Amygdala (tissue), 56 donors: Measurements from ENCODE around the gene SLAMF6.
"Not testable (repeated sequence)": the region's sequence is repeated elsewhere in the genome, so short reads cannot be mapped to it uniquely, and the experiment has no call there.

ENCODE experiments used
- DNase-seq, 56 donors: peaks; one replicate each; lab custom pipeline; 2025; lab: John Stamatoyannopoulos, UW

The SLAMF6 gene

GRCh38 chr1:160479091-160479490 is 44.0 kb downstream of the SLAMF6 start:
- DNase-seq: not testable (repeated sequence)

GRCh38 chr1:160474392-160475242 is 48.4 kb downstream of the SLAMF6 start:
- no peak for DNase-seq

- DNase-seq: no peak
These were observed 50.9 kb downstream of the SLAMF6 start for GRCh38 chr1:160472112-160472511.

GRCh38 chr1:160471253-160471652 is 51.8 kb downstream of the SLAMF6 start:
- no peak for DNase-seq

GRCh38 chr1:160467576-160467975 is 55.5 kb downstream of the SLAMF6 start:
- no peak for DNase-seq

GRCh38 chr1:160466961-160467360 is 56.1 kb downstream of the SLAMF6 start:
- no peak for DNase-seq

- DNase-seq: no peak
These were observed 57.9 kb downstream of the SLAMF6 start for GRCh38 chr1:160465123-160465522.

- no peak for DNase-seq
These were observed 62.3 kb downstream of the SLAMF6 start for GRCh38 chr1:160460683-160461287.

GRCh38 chr1:160460214-160460642 is 62.8 kb downstream of the SLAMF6 start:
- DNase-seq: no peak

- DNase-seq: no peak
These were observed 63.4 kb downstream of the SLAMF6 start for GRCh38 chr1:160459687-160460086.

GRCh38 chr1:160459056-160459455 is 64.0 kb downstream of the SLAMF6 start:
- no peak for DNase-seq

- no peak for DNase-seq
These were observed 67.9 kb downstream of the SLAMF6 start for GRCh38 chr1:160455153-160455517.

GRCh38 chr1:160454371-160455152 is 68.5 kb downstream of the SLAMF6 start:
- no peak for DNase-seq

- no peak for DNase-seq
These were observed 69.6 kb downstream of the SLAMF6 start for GRCh38 chr1:160453443-160453842.

- no peak for DNase-seq
These were observed 71.2 kb downstream of the SLAMF6 start for GRCh38 chr1:160451859-160452232.

GRCh38 chr1:160451119-160451858 is 71.8 kb downstream of the SLAMF6 start:
- no peak for DNase-seq

- no peak for DNase-seq
These were observed 73.6 kb downstream of the SLAMF6 start for GRCh38 chr1:160449494-160449893.

- DNase-seq: no peak
These were observed 76.0 kb downstream of the SLAMF6 start for GRCh38 chr1:160446945-160447600.

- no peak for DNase-seq
These were observed 83.3 kb downstream of the SLAMF6 start for GRCh38 chr1:160439718-160440117.

GRCh38 chr1:160438935-160439334 is 84.1 kb downstream of the SLAMF6 start:
- DNase-seq: no peak
